ENCODE results near the gene MAG.

- TF ChIP-seq CTCF (IDR thresholded peaks at IDR 0.05) (no peak), POLR2A (IDR thresholded peaks at IDR 0.05) (peak in 1 of 2 donors; percentile 52)
Observed at GRCh38 chr19:35318679-35319448, 26.9 kb downstream of the MAG start.
